Liver (tissue), 9 donors: ENCODE data around the gene MAP1S. TPM values are rescaled to one million over a fixed set of nuclear protein-coding genes. Genes with fewer than 3 reads are reported as not detected.

ENCODE experiments used
- DNase-seq: peaks from one replicate; pipeline ENCODE4 v3.0.0-alpha.2; 2017; ENCODE audit warnings: low spot score
- H3K27ac ChIP-seq, 2 donors: one replicate each; pipeline ENCODE4 v1.7.0; 2013; ENCODE audit warnings: inconsistent platforms in 2 of 2, low read length in 2 of 2, control low read depth in 1 of 2, low read depth in 1 of 2, mild to moderate bottlenecking in 1 of 2
- H3K27me3 ChIP-seq, 4 donors: one replicate each; pipeline versions ENCODE4 v1.6.1 to v1.7.0; 2013; ENCODE audit warnings: low read length in 3 of 4, inconsistent platforms in 1 of 4, mild to moderate bottlenecking in 1 of 4, moderate library complexity in 1 of 4; ENCODE audit not compliant: control insufficient read depth in 4 of 4, insufficient read depth in 4 of 4
- H3K36me3 ChIP-seq, 4 donors: one replicate each; pipeline versions ENCODE4 v1.6.1 to v1.7.0; 2013; ENCODE audit warnings: low read length in 3 of 4, mild to moderate bottlenecking in 3 of 4, low read depth in 1 of 4, moderate library complexity in 1 of 4; ENCODE audit not compliant: control insufficient read depth in 4 of 4, insufficient read depth in 3 of 4
- H3K4me1 ChIP-seq, 4 donors: one replicate each; pipeline versions ENCODE4 v1.6.1 to v1.7.0; 2013; ENCODE audit warnings: low read length in 3 of 4, mild to moderate bottlenecking in 3 of 4, moderate library complexity in 1 of 4; ENCODE audit not compliant: control insufficient read depth in 4 of 4, insufficient read depth in 4 of 4
- H3K4me3 ChIP-seq, 3 donors: one replicate each; pipeline versions ENCODE4 v1.6.1 to v1.7.0; 2013; ENCODE audit warnings: low read length in 3 of 3, control low read depth in 1 of 3, low read depth in 1 of 3, mild to moderate bottlenecking in 1 of 3
- H3K9ac ChIP-seq, 2 donors: one replicate each; pipeline ENCODE4 v1.7.0; 2013; ENCODE audit warnings: low read length in 2 of 2, mild to moderate bottlenecking in 2 of 2, moderate library complexity in 2 of 2, control low read depth in 1 of 2, low read depth in 1 of 2
- H3K9me3 ChIP-seq, 4 donors: one replicate each; pipeline versions ENCODE4 v1.6.1 to v1.7.0; 2013; ENCODE audit warnings: low read length in 3 of 4; ENCODE audit not compliant: control insufficient read depth in 4 of 4
- EGR1 ChIP-seq, 2 donors: IDR thresholded peaks; 2 replicates each; pipeline ENCODE4 v1.6.1; 2016 to 2018; ENCODE audit warnings: antibody characterized with exemption in 2 of 2, low read depth in 2 of 2
- FOXA1 ChIP-seq: IDR thresholded peaks from 2 replicates; pipeline ENCODE4 v1.6.1; 2016; ENCODE audit warnings: antibody characterized with exemption
- FOXA2 ChIP-seq: IDR thresholded peaks from 2 replicates; pipeline ENCODE4 v1.6.1; 2016; ENCODE audit warnings: antibody characterized with exemption
- GABPA ChIP-seq, 2 donors: IDR thresholded peaks in 1 of 2; conservative IDR thresholded peaks in 1 of 2; 2 replicates each; pipeline ENCODE4 v1.6.1; 2016; ENCODE audit warnings: antibody characterized with exemption in 2 of 2, mild to moderate bottlenecking in 1 of 2, moderate library complexity in 1 of 2
- HNF4A ChIP-seq, 2 donors: conservative IDR thresholded peaks; 2 replicates each; pipeline ENCODE4 v1.6.1; 2016; ENCODE audit warnings: antibody characterized with exemption in 2 of 2, mild to moderate bottlenecking in 2 of 2
- HNF4G ChIP-seq: IDR thresholded peaks from 2 replicates; pipeline ENCODE4 v1.6.1; 2016; ENCODE audit warnings: antibody characterized with exemption
- JUND ChIP-seq, 2 donors: IDR thresholded peaks; 2 replicates each; pipeline ENCODE4 v1.6.1; 2016; ENCODE audit warnings: antibody characterized with exemption in 2 of 2
- NR2F2 ChIP-seq: IDR thresholded peaks from 2 replicates; pipeline ENCODE4 v1.6.1; 2016; ENCODE audit warnings: antibody characterized with exemption
- RAD21 ChIP-seq, 2 donors: IDR thresholded peaks; 2 replicates each; pipeline ENCODE4 v1.6.1; 2016; ENCODE audit warnings: antibody characterized with exemption in 2 of 2, mild to moderate bottlenecking in 2 of 2
- RXRA ChIP-seq, 2 donors: IDR thresholded peaks; 2 replicates each; pipeline ENCODE4 v1.6.1; 2017 to 2018; ENCODE audit warnings: antibody characterized with exemption in 2 of 2, mild to moderate bottlenecking in 1 of 2
- SP1 ChIP-seq: IDR thresholded peaks from 2 replicates; pipeline ENCODE4 v1.6.1; 2018; ENCODE audit warnings: antibody characterized with exemption, mild to moderate bottlenecking
- TAF1 ChIP-seq: conservative IDR thresholded peaks from 2 replicates; pipeline ENCODE4 v1.6.1; 2016; ENCODE audit warnings: antibody characterized with exemption, mild to moderate bottlenecking
- YY1 ChIP-seq: IDR thresholded peaks from 2 replicates; pipeline ENCODE4 v1.6.1; 2016; ENCODE audit warnings: antibody characterized with exemption, mild to moderate bottlenecking
- WGBS: extraction: QIAGEN DNeasy Blood & Tissue Kit; methylation state at CpG from one replicate; pipeline ENCODE4 v1.1.7; 2013; 5-methylcytosine and 5-hydroxymethylcytosine counted together
- polyA plus RNA-seq, 2 donors: library from polyadenylated mRNA; stranded (reverse) in 1 of 2; unstranded in 1 of 2; fragments of 200-250 nt in 1 of 2; fragments of >200 nt in 1 of 2; fragmentation: Nextera tagmentation in 1 of 2; extraction: Ambion mirVana in 1 of 2; gene quantifications; one replicate each; pipeline versions ENCODE4 v1.2.1 to v1.2.3, GENCODE V29; 2013 to 2015
- total RNA-seq, 2 donors: library from RNA; depleted of rRNA; stranded (reverse); fragments of >200 nt; gene quantifications; one replicate each; pipeline ENCODE4 v1.2.3, GENCODE V29; 2014
- TF ChIP-seq, protein P1 (sequence below): IDR thresholded peaks from 2 replicates; pipeline ENCODE4 v1.6.1; 2016; ENCODE audit warnings: antibody characterized with exemption
- TF ChIP-seq, protein P2 (sequence below): IDR thresholded peaks from 2 replicates; pipeline ENCODE4 v1.6.1; 2016; ENCODE audit warnings: antibody characterized with exemption
- TF ChIP-seq, protein P3 (sequence below): IDR thresholded peaks from 2 replicates; pipeline ENCODE4 v1.6.1; 2016; ENCODE audit warnings: antibody characterized with exemption, mild to moderate bottlenecking
- TF ChIP-seq, protein P4 (sequence below): fragments of 150-350 bp; IDR thresholded peaks from 2 replicates; pipeline ENCODE4 v1.5.1; 2017; ENCODE audit warnings: improper control_type of control experiment, low read depth, low read length; ENCODE audit not compliant: missing input control
- TF ChIP-seq, protein P5 (sequence below): IDR thresholded peaks from 2 replicates; pipeline ENCODE4 v1.6.1; 2016; ENCODE audit warnings: antibody characterized with exemption
- donor health status: healthy.
- donor health status: healthy.
- donor health status: healthy.
- donor health status: healthy.
- donor health status: healthy.

Gene MAP1S
- total and polyA plus RNA-seq, 4 donors = 8.2 to 20.3 (median 10.6) TPM

DNA sequence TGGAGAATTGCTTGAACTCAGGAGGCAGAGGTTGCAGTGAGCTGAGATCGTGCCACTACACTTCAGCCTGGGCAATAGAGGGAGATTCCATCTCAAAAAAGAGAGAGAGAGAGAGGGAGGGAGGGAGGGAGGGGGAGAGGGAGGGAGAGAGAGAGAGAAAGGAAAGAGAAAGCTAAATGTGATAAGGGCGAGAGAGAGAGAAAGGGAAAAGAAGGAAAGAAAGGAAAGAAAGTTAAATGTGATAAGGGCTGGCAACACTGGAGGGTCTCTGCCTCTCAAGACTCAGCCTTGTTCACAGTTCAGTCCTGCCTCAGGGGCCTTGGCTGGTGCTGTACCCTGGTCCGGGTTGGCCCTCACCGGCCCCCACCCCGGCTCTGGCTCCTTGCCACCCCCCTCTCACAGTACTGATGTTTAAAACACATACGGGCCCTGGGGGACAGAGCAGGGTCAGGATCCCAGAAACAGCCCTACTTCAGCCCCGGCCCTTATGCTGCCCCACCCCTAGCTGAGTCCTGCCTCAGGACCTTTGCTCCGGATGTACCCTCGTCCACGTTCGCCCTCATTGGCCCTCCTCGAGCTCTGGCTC is 3.5 kb downstream of the MAP1S start:
- Histone ChIP-seq H3K27ac (no peak overlapping the region), H3K27me3 (no peaks in the 10 kb centered on the region), H3K4me3 (no peak overlapping the region), H3K36me3 (peaks cover 11 to 30% (median 14%) of the 10 kb centered on the region in 4 donors), H3K9ac (no peak overlapping the region), H3K9me3 (no peaks in the 10 kb centered on the region), H3K4me1 (peaks cover 12 to 29% (median 20%) of the 10 kb centered on the region in 4 donors)
- TF ChIP-seq FOXA2 (no peak), SP1 (no peak), HNF4G (no peak), YY1 (no peak)
- TF ChIP-seq, protein P1, sequence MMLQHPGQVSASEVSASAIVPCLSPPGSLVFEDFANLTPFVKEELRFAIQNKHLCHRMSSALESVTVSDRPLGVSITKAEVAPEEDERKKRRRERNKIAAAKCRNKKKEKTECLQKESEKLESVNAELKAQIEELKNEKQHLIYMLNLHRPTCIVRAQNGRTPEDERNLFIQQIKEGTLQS = no peak
- DNase-seq = no peak
- WGBS = 86% methylated on average over 12 of the region's 12 CpGs

DNA sequence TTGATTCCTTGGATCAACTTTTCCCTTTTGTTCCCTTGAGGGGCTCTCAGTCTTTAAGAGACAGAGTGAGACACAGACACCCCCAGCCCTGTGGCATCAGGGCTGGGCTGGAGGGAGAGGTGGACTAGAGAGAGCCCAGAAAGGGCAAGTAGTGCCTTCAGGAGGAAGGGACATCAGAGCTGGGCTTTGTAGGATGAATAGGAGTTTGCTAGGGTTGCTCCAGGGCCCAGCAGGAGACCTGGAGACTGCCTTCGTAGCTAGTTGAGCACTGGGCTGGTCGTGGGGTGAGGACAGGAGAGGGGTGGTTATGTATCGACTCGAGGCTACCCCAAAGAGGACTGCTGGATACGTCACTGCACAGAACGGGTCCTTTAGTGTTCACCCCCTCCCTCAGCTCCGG is 5.4 kb downstream of the MAP1S start:
- WGBS = 98% methylated on average over 7 of the region's 7 CpGs
- DNase-seq = no peak
- H3K9me3 ChIP-seq = no peaks in the 10 kb centered on the region
- H3K36me3 ChIP-seq = peaks cover 14 to 43% (median 20%) of the 10 kb centered on the region in 4 donors
- no peak overlapping the region for H3K4me3 ChIP-seq
- TF ChIP-seq FOXA2 (no peak), HNF4G (no peak), YY1 (no peak), SP1 (no peak)
- TF ChIP-seq, protein P1 = no peak
- peaks cover 8 to 24% (median 15%) of the 10 kb centered on the region in 4 donors for H3K4me1 ChIP-seq
- no peak overlapping the region for H3K27ac ChIP-seq
- H3K27me3 ChIP-seq = no peaks in the 10 kb centered on the region
- H3K9ac ChIP-seq = no peak overlapping the region

DNA sequence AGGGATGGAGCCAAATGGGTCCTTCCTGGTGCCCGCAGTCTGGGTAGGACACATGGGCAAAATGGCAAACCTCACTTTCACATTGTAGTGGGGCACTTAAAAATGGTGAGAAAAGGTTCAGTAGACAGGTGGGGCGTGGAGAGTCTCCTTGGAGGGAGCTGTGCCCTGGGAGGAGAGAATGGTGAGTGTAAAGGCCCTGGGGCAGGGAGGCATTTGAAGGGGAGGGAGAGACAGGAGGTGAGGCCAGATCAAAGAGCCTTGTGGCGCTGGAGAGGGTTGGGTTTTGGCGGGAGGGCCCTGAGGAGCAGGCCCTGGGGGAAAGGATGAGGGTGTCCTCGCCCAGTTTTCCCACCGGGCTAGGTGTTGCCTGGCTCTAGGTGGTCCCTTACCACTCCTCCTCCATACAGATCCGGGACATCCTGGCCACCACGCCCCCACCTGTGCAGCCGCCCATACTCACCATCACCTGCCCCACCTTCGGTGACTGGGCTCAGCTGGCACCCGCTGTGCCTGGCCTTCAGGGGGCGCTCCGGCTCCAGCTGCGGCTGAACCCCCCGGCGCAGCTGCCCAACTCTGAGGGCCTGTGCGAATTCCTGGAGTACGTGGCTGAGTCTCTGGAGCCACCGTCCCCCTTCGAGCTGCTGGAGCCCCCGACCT is 6.3 kb downstream of the MAP1S start:
- TF ChIP-seq, protein P2, sequence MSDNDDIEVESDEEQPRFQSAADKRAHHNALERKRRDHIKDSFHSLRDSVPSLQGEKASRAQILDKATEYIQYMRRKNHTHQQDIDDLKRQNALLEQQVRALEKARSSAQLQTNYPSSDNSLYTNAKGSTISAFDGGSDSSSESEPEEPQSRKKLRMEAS = no peak
- TF ChIP-seq GABPA (IDR thresholded peaks at IDR 0.05 in 1 of 2, conservative IDR thresholded peaks at IDR 0.05 in 1 of 2) (no peak), TAF1 (no peak), FOXA1 (no peak), FOXA2 (no peak), HNF4A (conservative IDR thresholded peaks at IDR 0.05) (no peak), JUND (IDR thresholded peaks at IDR 0.05) (no peak), YY1 (no peak), HNF4G (no peak), NR2F2 (no peak), EGR1 (IDR thresholded peaks at IDR 0.05; ENCODE audit: low read depth in 2 of 2) (no peak), RXRA (IDR thresholded peaks at IDR 0.05) (no peak), SP1 (no peak), RAD21 (IDR thresholded peaks at IDR 0.05) (no peak)
- TF ChIP-seq, protein P3, sequence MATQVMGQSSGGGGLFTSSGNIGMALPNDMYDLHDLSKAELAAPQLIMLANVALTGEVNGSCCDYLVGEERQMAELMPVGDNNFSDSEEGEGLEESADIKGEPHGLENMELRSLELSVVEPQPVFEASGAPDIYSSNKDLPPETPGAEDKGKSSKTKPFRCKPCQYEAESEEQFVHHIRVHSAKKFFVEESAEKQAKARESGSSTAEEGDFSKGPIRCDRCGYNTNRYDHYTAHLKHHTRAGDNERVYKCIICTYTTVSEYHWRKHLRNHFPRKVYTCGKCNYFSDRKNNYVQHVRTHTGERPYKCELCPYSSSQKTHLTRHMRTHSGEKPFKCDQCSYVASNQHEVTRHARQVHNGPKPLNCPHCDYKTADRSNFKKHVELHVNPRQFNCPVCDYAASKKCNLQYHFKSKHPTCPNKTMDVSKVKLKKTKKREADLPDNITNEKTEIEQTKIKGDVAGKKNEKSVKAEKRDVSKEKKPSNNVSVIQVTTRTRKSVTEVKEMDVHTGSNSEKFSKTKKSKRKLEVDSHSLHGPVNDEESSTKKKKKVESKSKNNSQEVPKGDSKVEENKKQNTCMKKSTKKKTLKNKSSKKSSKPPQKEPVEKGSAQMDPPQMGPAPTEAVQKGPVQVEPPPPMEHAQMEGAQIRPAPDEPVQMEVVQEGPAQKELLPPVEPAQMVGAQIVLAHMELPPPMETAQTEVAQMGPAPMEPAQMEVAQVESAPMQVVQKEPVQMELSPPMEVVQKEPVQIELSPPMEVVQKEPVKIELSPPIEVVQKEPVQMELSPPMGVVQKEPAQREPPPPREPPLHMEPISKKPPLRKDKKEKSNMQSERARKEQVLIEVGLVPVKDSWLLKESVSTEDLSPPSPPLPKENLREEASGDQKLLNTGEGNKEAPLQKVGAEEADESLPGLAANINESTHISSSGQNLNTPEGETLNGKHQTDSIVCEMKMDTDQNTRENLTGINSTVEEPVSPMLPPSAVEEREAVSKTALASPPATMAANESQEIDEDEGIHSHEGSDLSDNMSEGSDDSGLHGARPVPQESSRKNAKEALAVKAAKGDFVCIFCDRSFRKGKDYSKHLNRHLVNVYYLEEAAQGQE = no peak
- TF ChIP-seq, protein P4, sequence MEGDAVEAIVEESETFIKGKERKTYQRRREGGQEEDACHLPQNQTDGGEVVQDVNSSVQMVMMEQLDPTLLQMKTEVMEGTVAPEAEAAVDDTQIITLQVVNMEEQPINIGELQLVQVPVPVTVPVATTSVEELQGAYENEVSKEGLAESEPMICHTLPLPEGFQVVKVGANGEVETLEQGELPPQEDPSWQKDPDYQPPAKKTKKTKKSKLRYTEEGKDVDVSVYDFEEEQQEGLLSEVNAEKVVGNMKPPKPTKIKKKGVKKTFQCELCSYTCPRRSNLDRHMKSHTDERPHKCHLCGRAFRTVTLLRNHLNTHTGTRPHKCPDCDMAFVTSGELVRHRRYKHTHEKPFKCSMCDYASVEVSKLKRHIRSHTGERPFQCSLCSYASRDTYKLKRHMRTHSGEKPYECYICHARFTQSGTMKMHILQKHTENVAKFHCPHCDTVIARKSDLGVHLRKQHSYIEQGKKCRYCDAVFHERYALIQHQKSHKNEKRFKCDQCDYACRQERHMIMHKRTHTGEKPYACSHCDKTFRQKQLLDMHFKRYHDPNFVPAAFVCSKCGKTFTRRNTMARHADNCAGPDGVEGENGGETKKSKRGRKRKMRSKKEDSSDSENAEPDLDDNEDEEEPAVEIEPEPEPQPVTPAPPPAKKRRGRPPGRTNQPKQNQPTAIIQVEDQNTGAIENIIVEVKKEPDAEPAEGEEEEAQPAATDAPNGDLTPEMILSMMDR = no peak
- TF ChIP-seq, protein P1 = no peak
- TF ChIP-seq, protein P5, sequence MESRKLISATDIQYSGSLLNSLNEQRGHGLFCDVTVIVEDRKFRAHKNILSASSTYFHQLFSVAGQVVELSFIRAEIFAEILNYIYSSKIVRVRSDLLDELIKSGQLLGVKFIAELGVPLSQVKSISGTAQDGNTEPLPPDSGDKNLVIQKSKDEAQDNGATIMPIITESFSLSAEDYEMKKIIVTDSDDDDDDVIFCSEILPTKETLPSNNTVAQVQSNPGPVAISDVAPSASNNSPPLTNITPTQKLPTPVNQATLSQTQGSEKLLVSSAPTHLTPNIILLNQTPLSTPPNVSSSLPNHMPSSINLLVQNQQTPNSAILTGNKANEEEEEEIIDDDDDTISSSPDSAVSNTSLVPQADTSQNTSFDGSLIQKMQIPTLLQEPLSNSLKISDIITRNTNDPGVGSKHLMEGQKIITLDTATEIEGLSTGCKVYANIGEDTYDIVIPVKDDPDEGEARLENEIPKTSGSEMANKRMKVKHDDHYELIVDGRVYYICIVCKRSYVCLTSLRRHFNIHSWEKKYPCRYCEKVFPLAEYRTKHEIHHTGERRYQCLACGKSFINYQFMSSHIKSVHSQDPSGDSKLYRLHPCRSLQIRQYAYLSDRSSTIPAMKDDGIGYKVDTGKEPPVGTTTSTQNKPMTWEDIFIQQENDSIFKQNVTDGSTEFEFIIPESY = no peak
- no peak overlapping the region for H3K9ac ChIP-seq
- H3K9me3 ChIP-seq = no peaks in the 10 kb centered on the region
- DNase-seq = no peak
- no peak overlapping the region for H3K4me3 ChIP-seq
- 94% methylated on average over 21 of the region's 21 CpGs for WGBS
- H3K27ac ChIP-seq = no peak overlapping the region
- H3K27me3 ChIP-seq = no peaks in the 10 kb centered on the region
- peaks cover 0 to 17% (median 7%) of the 10 kb centered on the region in 4 donors for H3K4me1 ChIP-seq
- peaks cover 14 to 47% (median 21%) of the 10 kb centered on the region in 4 donors for H3K36me3 ChIP-seq
